Neuronal stem cell (in vitro differentiated cells): ENCODE measurements around the gene CCDC15.
"Not testable (repeated sequence)": the region's sequence is repeated elsewhere in the genome, so short reads cannot be mapped to it uniquely, and the experiment has no call there.

ENCODE experiments used
- DNase-seq: peaks from one replicate; pipeline ENCODE4 v3.0.0-alpha.2; 2013; ENCODE audit warnings: low spot score
- H2AFZ ChIP-seq: one replicate; pipeline ENCODE4 v1.6.1; 2013; ENCODE audit warnings: mild to moderate bottlenecking, low read length, inconsistent platforms
- H2AK5ac ChIP-seq: 2 replicates; pipeline ENCODE4 v1.6.1; 2013; ENCODE audit warnings: low read depth, mild to moderate bottlenecking, inconsistent platforms, low read length, moderate library complexity, mixed read lengths
- H2BK120ac ChIP-seq: 2 replicates; pipeline ENCODE4 v1.6.1; 2013; ENCODE audit warnings: low read depth, mild to moderate bottlenecking, inconsistent platforms, low read length, moderate library complexity, mixed read lengths
- H2BK12ac ChIP-seq: one replicate; pipeline ENCODE4 v1.6.1; 2013; ENCODE audit warnings: low read length, inconsistent platforms
- H2BK15ac ChIP-seq: 2 replicates; pipeline ENCODE4 v1.6.1; 2013; ENCODE audit warnings: mild to moderate bottlenecking, low read length, inconsistent platforms, mixed read lengths
- H2BK5ac ChIP-seq: one replicate; pipeline ENCODE4 v1.6.1; 2013; ENCODE audit warnings: inconsistent platforms, mild to moderate bottlenecking, low read length, moderate library complexity
- H3K14ac ChIP-seq: one replicate; pipeline ENCODE4 v1.6.1; 2013; ENCODE audit warnings: low read length, inconsistent platforms
- H3K18ac ChIP-seq: 2 replicates; pipeline ENCODE4 v1.6.1; 2013; ENCODE audit warnings: low read length, inconsistent platforms
- H3K23ac ChIP-seq: 2 replicates; pipeline ENCODE4 v1.6.1; 2013; ENCODE audit warnings: low read depth, mild to moderate bottlenecking, mixed read lengths, low read length, inconsistent platforms; ENCODE audit not compliant: poor library complexity
- H3K27ac ChIP-seq: replicated peaks from 3 replicates; pipeline ENCODE4 v1.5.1; 2013; ENCODE audit warnings: low read length, inconsistent platforms
- H3K27me3 ChIP-seq, 3 experiments: 2 replicates each; pipeline ENCODE4 v1.6.1; 2013; ENCODE audit warnings: low read length in 3 of 3, mild to moderate bottlenecking in 2 of 3, inconsistent platforms in 1 of 3, low read depth in 1 of 3, mixed read lengths in 1 of 3, moderate library complexity in 1 of 3; ENCODE audit not compliant: control insufficient read depth in 3 of 3, insufficient read depth in 3 of 3
- H3K36me3 ChIP-seq, 2 donors: replicated peaks in 1 of 2; 2 replicates each; pipeline ENCODE4 v1.6.1; 2013; ENCODE audit warnings: low read length in 2 of 2; ENCODE audit not compliant: control insufficient read depth in 2 of 2, insufficient read depth in 2 of 2
- H3K4ac ChIP-seq: 2 replicates; pipeline ENCODE4 v1.6.1; 2013; ENCODE audit warnings: inconsistent platforms, mild to moderate bottlenecking, low read length, moderate library complexity
- H3K4me1 ChIP-seq, 2 donors: 1 replicate in 1 of 2; 2 replicates in 1 of 2; pipeline ENCODE4 v1.6.1; 2013; ENCODE audit warnings: low read length in 2 of 2, low read depth in 1 of 2; ENCODE audit not compliant: control insufficient read depth in 2 of 2, insufficient read depth in 1 of 2
- H3K4me2 ChIP-seq: one replicate; pipeline ENCODE4 v1.6.1; 2013; ENCODE audit warnings: mild to moderate bottlenecking, low read length, inconsistent platforms; ENCODE audit not compliant: insufficient read depth, poor library complexity, severe bottlenecking
- H3K4me3 ChIP-seq, 2 donors: 2 replicates each; pipeline ENCODE4 v1.5.1; 2013; ENCODE audit warnings: low read length in 2 of 2, mild to moderate bottlenecking in 2 of 2, inconsistent platforms in 1 of 2, moderate library complexity in 1 of 2
- H3K79me1 ChIP-seq: one replicate; pipeline ENCODE4 v1.6.1; 2013; ENCODE audit warnings: low read depth, mild to moderate bottlenecking, inconsistent platforms, low read length, moderate library complexity
- H3K9ac ChIP-seq: one replicate; pipeline ENCODE4 v1.6.1; 2013; ENCODE audit warnings: mild to moderate bottlenecking, low read depth, low read length, inconsistent platforms; ENCODE audit not compliant: poor library complexity
- H3K9me3 ChIP-seq, 2 donors: replicated peaks in 1 of 2; 2 replicates each; pipeline versions ENCODE3 to v1.6.1; 2013; ENCODE audit warnings: low read length in 2 of 2, mild to moderate bottlenecking in 2 of 2, inconsistent platforms in 1 of 2, low read depth in 1 of 2, mixed read lengths in 1 of 2, moderate library complexity in 1 of 2; ENCODE audit not compliant: control insufficient read depth in 2 of 2, insufficient read depth in 1 of 2
- H4K8ac ChIP-seq: one replicate; pipeline ENCODE4 v1.6.1; 2013; ENCODE audit warnings: low read depth, mild to moderate bottlenecking, inconsistent platforms, low read length, moderate library complexity
- H4K91ac ChIP-seq: one replicate; pipeline ENCODE4 v1.6.1; 2013; ENCODE audit warnings: low read length, low read depth, mild to moderate bottlenecking, inconsistent platforms; ENCODE audit not compliant: poor library complexity
- WGBS, 2 donors: extraction: QIAGEN DNeasy Blood & Tissue Kit; methylation state at CpG; one replicate each; pipeline ENCODE4 v1.1.7; 2013; ENCODE audit warnings: missing lambda C conversion rate in 2 of 2, mixed read lengths in 1 of 2; ENCODE audit not compliant: insufficient read length in 2 of 2, insufficient replicate concordance in 1 of 2; ENCODE audit errors: extremely low coverage in 2 of 2; 5-methylcytosine and 5-hydroxymethylcytosine counted together

Gene CCDC15

DNA sequence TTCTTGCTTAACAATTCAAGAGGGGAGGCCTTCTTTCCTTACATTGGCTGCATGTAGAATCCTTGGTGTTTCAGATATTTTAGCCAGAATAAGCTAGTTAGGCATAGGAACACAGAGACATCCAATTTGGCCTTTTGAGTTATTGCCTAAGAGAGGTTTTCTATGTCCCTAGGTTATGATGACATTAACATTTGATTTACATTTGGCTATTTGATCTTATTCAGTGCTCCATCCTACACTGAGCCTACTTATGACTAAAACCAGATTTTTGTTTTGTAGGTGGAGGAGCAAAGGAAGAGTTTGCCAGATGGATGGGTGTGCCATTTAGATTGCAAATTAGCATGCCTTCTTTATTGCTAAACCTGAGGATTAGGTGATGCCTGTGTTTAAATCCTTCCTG lies 98.0 kb downstream of the CCDC15 start:
- Histone ChIP-seq H3K18ac (no peak overlapping the region), H2BK15ac (no peak overlapping the region), H3K36me3 (peaks cover 0 to 2% of the 10 kb centered on the region in 2 donors), H3K9me3 (peaks cover 0 to 2% of the 10 kb centered on the region in 2 donors), H4K91ac (no peak overlapping the region), H2BK5ac (no peak overlapping the region), H3K4ac (no peak overlapping the region), H4K8ac (no peak overlapping the region), H2AK5ac (no peak overlapping the region), H3K4me2 (no peak overlapping the region), H3K9ac (no peak overlapping the region), H2BK12ac (no peak overlapping the region), H2BK120ac (no peak overlapping the region), H3K79me1 (no peaks in the 10 kb centered on the region), H3K23ac (no peak overlapping the region), H2AFZ (no peak overlapping the region), H3K14ac (no peak overlapping the region), H3K27me3 (peaks cover 0 to 2% (median 0%) of the 10 kb centered on the region in 3 experiments), H3K4me3 (no peak overlapping the region), H3K4me1 (peaks cover 0 to 5% of the 10 kb centered on the region in 2 donors), H3K27ac (no peak overlapping the region)
- DNase-seq = no peak

DNA sequence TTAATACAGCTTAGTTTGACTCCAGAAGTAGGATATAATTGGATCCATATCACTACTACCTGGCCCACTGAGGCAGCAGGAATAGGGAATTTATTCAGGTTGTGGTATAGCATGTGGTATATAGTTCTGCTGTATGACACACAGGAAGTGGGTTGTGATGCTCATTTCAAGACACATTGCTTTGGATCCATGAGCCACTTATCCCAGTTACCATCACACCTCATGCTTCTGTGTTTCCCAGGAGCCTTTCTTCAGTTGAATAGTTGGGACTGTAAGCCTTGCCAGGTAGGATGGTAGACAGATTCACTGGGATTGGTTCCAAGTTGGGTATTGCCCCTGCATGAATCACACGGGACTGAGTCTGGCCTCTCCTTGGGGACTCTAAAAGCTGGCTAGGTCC lies 99.2 kb downstream of the CCDC15 start:
- H3K4ac ChIP-seq = no peak overlapping the region
- H3K18ac ChIP-seq = no peak overlapping the region
- H3K23ac ChIP-seq = no peak overlapping the region
- DNase-seq = no peak
- H3K79me1 ChIP-seq = no peaks in the 10 kb centered on the region
- no peak overlapping the region for H4K91ac ChIP-seq
- no peak overlapping the region for H2BK120ac ChIP-seq
- no peak overlapping the region for H3K4me2 ChIP-seq
- H2BK15ac ChIP-seq = no peak overlapping the region
- H2AK5ac ChIP-seq = no peak overlapping the region
- peaks cover 0 to 5% of the 10 kb centered on the region in 2 donors for H3K4me1 ChIP-seq
- H4K8ac ChIP-seq = no peak overlapping the region
- H3K9ac ChIP-seq = peak overlapping the region; percentile 7
- no peak overlapping the region for H3K27ac ChIP-seq
- no peak overlapping the region for H3K14ac ChIP-seq
- H2AFZ ChIP-seq = no peak overlapping the region
- WGBS, 2 donors = no CpG with 5 or more reads among the region's 1 CpG
- peaks cover 0 to 2% of the 10 kb centered on the region in 2 donors for H3K9me3 ChIP-seq
- no peak overlapping the region for H3K4me3 ChIP-seq
- peaks cover 0 to 2% of the 10 kb centered on the region in 2 donors for H3K36me3 ChIP-seq
- H2BK12ac ChIP-seq = no peak overlapping the region
- H3K27me3 ChIP-seq = peaks cover 0 to 2% (median 0%) of the 10 kb centered on the region in 3 experiments
- H2BK5ac ChIP-seq = no peak overlapping the region

DNA sequence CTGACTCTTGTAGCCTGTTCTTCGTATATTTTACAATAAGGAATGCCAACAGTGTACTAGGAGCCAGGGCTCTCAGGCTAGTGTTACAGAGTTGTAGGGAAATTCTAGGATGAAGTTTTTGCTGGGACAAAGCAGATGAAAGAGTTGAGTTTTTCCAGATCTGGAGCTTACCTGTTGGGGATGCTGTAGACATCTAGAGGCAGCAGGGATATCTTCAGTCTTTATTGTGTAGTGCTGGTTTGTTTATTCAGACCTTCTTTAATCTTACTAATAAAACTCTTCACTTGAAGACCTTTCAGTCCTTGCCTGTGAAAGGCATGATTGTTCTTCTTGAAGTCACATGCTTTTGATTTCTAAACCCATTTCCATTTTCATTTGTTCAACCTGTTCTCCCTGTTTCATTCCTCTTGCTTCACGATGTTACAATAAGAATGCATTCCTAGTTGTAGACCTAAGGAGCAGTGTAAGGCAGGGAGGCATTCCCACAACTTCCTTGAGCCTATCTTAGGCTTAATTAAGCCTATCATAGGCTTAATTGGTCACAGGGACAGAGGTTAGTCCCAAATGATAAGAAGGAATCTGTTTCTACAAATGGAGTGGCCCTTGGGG lies 101.2 kb downstream of the CCDC15 start:
- Histone ChIP-seq H3K36me3 (peaks cover 0 to 2% of the 10 kb centered on the region in 2 donors), H3K27ac (no peak overlapping the region), H2BK120ac (no peak overlapping the region), H2BK15ac (no peak overlapping the region), H2BK5ac (no peak overlapping the region), H4K8ac (no peak overlapping the region), H3K79me1 (no peaks in the 10 kb centered on the region), H3K14ac (no peak overlapping the region), H3K23ac (no peak overlapping the region), H3K27me3 (peaks cover 0 to 2% (median 0%) of the 10 kb centered on the region in 3 experiments), H3K4ac (no peak overlapping the region), H3K4me1 (peaks cover 0 to 5% of the 10 kb centered on the region in 2 donors), H3K9ac (no peak overlapping the region), H3K9me3 (peaks cover 0 to 2% of the 10 kb centered on the region in 2 donors), H2AFZ (no peak overlapping the region), H2BK12ac (no peak overlapping the region), H3K4me3 (no peak overlapping the region), H3K4me2 (no peak overlapping the region), H2AK5ac (no peak overlapping the region), H3K18ac (no peak overlapping the region), H4K91ac (no peak overlapping the region)
- no CpG with 5 or more reads among the region's 2 CpGs for WGBS, 2 donors
- no peak for DNase-seq

DNA sequence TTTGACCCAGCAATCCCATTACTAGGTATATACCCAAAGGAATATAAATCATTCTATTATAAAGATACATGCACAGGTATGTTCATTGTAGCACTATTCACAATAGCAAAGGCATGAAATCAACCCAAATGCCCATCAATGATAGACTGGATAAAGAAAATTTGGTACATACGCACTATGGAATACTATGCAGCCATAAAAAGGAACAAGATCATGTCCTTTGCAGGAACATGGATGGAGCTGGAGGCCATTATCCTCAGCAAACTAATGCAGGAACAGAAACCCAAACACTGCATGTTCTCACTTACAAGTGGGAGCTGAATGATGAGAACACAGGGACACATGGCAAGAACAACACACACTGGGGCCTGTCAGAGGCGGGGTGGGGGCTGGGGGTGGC lies 102.1 kb downstream of the CCDC15 start:
- H2AFZ ChIP-seq, H4K8ac ChIP-seq, H3K27me3 ChIP-seq, H3K4me1 ChIP-seq, H2BK5ac ChIP-seq, H3K36me3 ChIP-seq, H3K23ac ChIP-seq, H3K18ac ChIP-seq, H3K27ac ChIP-seq, H3K4me3 ChIP-seq, H3K9me3 ChIP-seq, H2BK15ac ChIP-seq, H2AK5ac ChIP-seq, H3K14ac ChIP-seq, H4K91ac ChIP-seq, H3K9ac ChIP-seq, H2BK120ac ChIP-seq, H3K4ac ChIP-seq, H3K79me1 ChIP-seq, H2BK12ac ChIP-seq, H3K4me2 ChIP-seq, DNase-seq: not testable (repeated sequence)
- WGBS, 2 donors = no CpG with 5 or more reads among the region's 2 CpGs
